ENCODE results near the gene ZNF74. TPM values are rescaled to one million over a fixed set of nuclear protein-coding genes. Genes with fewer than 3 reads are reported as not detected.

The ZNF74 gene
- total and polyA plus RNA-seq, 10 of the 15 experiments (the other 5 are each of a cell fraction or from before 2014, with no cell fraction given), result 0.37 to 9.3 (median 5.1) TPM

DNA sequence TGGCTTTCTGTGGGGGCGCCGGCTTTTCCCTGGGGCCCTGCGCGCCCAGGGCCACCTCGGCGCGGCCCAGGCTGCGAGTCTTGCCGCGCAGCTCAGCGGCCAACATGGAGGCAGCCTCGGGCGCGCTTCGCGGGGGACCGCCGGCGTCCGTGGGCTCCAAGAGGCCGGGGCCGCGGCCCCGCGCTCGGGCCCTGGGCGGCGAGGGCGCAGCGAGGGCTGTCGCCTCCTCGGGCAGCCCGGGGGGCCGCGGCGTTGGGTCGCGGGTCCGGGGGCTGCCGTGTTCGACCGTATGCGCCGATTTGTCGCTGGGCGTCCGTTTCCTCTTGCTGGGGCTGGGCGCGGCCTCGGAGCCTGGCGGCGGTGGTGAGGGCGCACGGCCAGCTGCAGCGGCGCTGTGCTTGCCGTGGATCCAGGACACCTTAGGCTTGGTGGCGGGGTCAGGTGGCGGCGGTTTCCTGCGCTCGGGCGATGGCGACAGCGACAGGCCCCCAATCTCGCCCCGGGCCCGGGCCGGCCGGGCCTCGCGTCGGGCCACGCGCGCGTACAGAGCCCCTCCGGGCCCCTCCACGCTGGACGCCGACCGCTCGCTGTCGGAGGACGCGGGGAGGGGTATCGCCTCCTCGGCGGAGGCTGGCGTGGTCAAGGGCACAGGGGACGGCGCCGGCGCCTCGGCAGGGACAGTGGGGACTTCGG is 31.8 kb downstream of the ZNF74 start:
- Histone ChIP-seq H4K20me1 (ENCODE audit: control insufficient read depth, insufficient read depth) (no peaks in the 10 kb centered on the region), H3K4me2 (ENCODE audit: control insufficient read depth, insufficient read depth) (no peak overlapping the region), H3K9me3 (replicated peaks; ENCODE audit: control insufficient read depth, insufficient read depth, low read length) (no peaks in the 10 kb centered on the region; the same call in 2 of the 3 replicates), H3K79me2 (ENCODE audit: control insufficient read depth, insufficient read depth, low read length) (no peaks in the 10 kb centered on the region), H2AFZ (ENCODE audit: control insufficient read depth, low read depth, low read length) (no peak overlapping the region), H3K4me3 (no peak overlapping the region), H3K27me3 (replicated peaks in 1 of 2; ENCODE audit: control insufficient read depth in 2 of 2, insufficient read depth in 2 of 2, low read length in 1 of 2) (peaks cover 3 to 20% of the 10 kb centered on the region in 2 experiments; a peak in 3 of 4 replicates), H3K4me1 (ENCODE audit: control insufficient read depth, insufficient read depth, low read length) (peaks cover 8% of the 10 kb centered on the region), H3K36me3 (ENCODE audit: control insufficient read depth in 2 of 2, insufficient read depth in 2 of 2, low read length in 1 of 2) (no peaks in the 10 kb centered on the region), H3K9ac (ENCODE audit: control insufficient read depth, insufficient read depth, low read length) (no peak overlapping the region), H3K27ac (ENCODE audit: control insufficient read depth, insufficient read depth) (no peak overlapping the region)
- CTCF ChIA-PET, result no interaction called here
- SMC1A ChIA-PET (ENCODE audit: uncharacterized antibody, unreplicated experiment), result no interaction called here
- in situ Hi-C loops (cut with MboI) (no loop called here), intact Hi-C loops (cut with micrococcal nuclease; ENCODE audit: unreplicated experiment) (no loop called here)
- no peak for ATAC-seq
- POLR2A ChIA-PET, result no interaction called here
- no peak for TF ChIP-seq CREM (IDR thresholded peaks at IDR 0.05; ENCODE audit: low read depth)
- TF ChIP-seq, protein P1, sequence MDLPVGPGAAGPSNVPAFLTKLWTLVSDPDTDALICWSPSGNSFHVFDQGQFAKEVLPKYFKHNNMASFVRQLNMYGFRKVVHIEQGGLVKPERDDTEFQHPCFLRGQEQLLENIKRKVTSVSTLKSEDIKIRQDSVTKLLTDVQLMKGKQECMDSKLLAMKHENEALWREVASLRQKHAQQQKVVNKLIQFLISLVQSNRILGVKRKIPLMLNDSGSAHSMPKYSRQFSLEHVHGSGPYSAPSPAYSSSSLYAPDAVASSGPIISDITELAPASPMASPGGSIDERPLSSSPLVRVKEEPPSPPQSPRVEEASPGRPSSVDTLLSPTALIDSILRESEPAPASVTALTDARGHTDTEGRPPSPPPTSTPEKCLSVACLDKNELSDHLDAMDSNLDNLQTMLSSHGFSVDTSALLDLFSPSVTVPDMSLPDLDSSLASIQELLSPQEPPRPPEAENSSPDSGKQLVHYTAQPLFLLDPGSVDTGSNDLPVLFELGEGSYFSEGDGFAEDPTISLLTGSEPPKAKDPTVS (IDR thresholded peaks at IDR 0.05; ENCODE audit: low read depth, low read length), result no peak
- TF ChIP-seq, protein P2, sequence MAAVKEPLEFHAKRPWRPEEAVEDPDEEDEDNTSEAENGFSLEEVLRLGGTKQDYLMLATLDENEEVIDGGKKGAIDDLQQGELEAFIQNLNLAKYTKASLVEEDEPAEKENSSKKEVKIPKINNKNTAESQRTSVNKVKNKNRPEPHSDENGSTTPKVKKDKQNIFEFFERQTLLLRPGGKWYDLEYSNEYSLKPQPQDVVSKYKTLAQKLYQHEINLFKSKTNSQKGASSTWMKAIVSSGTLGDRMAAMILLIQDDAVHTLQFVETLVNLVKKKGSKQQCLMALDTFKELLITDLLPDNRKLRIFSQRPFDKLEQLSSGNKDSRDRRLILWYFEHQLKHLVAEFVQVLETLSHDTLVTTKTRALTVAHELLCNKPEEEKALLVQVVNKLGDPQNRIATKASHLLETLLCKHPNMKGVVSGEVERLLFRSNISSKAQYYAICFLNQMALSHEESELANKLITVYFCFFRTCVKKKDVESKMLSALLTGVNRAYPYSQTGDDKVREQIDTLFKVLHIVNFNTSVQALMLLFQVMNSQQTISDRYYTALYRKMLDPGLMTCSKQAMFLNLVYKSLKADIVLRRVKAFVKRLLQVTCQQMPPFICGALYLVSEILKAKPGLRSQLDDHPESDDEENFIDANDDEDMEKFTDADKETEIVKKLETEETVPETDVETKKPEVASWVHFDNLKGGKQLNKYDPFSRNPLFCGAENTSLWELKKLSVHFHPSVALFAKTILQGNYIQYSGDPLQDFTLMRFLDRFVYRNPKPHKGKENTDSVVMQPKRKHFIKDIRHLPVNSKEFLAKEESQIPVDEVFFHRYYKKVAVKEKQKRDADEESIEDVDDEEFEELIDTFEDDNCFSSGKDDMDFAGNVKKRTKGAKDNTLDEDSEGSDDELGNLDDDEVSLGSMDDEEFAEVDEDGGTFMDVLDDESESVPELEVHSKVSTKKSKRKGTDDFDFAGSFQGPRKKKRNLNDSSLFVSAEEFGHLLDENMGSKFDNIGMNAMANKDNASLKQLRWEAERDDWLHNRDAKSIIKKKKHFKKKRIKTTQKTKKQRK (IDR thresholded peaks at IDR 0.05; ENCODE audit: low read depth, low read length), result no peak
- TF ChIP-seq RAD51 (IDR thresholded peaks at IDR 0.05), result no peak
- TF ChIP-seq EZH2 (IDR thresholded peaks at IDR 0.05; ENCODE audit: borderline replicate concordance, control insufficient read depth, low read depth, low read length), result no peak
- TF ChIP-seq RFX5 (IDR thresholded peaks at IDR 0.05; ENCODE audit: low read depth, low read length), result no peak
- no peak for TF ChIP-seq KAT2A (conservative IDR thresholded peaks at IDR 0.05; ENCODE audit: control insufficient read depth, low read depth, low read length)
- TF ChIP-seq, protein P3, sequence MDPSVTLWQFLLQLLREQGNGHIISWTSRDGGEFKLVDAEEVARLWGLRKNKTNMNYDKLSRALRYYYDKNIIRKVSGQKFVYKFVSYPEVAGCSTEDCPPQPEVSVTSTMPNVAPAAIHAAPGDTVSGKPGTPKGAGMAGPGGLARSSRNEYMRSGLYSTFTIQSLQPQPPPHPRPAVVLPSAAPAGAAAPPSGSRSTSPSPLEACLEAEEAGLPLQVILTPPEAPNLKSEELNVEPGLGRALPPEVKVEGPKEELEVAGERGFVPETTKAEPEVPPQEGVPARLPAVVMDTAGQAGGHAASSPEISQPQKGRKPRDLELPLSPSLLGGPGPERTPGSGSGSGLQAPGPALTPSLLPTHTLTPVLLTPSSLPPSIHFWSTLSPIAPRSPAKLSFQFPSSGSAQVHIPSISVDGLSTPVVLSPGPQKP (IDR thresholded peaks at IDR 0.05; ENCODE audit: low read depth, low read length), result no peak
- TF ChIP-seq SMC3 (IDR thresholded peaks at IDR 0.05; ENCODE audit: borderline replicate concordance, low read length), result no peak
- TF ChIP-seq USF2 (IDR thresholded peaks at IDR 0.05; ENCODE audit: borderline replicate concordance, low read depth, low read length), result no peak
- no peak for TF ChIP-seq ZSCAN29 (IDR thresholded peaks at IDR 0.05)
- TF ChIP-seq CBFB (IDR thresholded peaks at IDR 0.05; ENCODE audit: low read depth), result no peak
- no peak for TF ChIP-seq CREB1 (IDR thresholded peaks at IDR 0.05; ENCODE audit: low read depth)
- TF ChIP-seq BCL11A (IDR thresholded peaks at IDR 0.05; ENCODE audit: low read depth, low read length), result no peak
- 22% methylated on average over 80 of the region's 96 CpGs for WGBS (ENCODE audit: insufficient coverage, insufficient replicate concordance, low lambda C conversion rate, missing lambda C conversion rate)
- FAIRE-seq, result no peak
- RAD21 ChIA-PET (ENCODE audit: unreplicated experiment), result no interaction called here
- no TSS peak for BruUV-seq (replicated peaks)
- DNase-seq (ENCODE audit: low read depth, low spot score), result no peak
